GM11168 (cell line): Measurements from ENCODE around the gene PARP8.
"Not testable (repeated sequence)": the region's sequence is repeated elsewhere in the genome, so short reads cannot be mapped to it uniquely, and the experiment has no call there.

ENCODE experiments used
- in situ Hi-C: fragments of 300-500 bp; cut with MboI; formaldehyde crosslinking; loops from one replicate; pipeline ENCODE4 v1.12.0; 2022; ENCODE audit warnings: low sequenced_read_pairs; ENCODE audit not compliant: unreplicated experiment

Gene PARP8

DNA sequence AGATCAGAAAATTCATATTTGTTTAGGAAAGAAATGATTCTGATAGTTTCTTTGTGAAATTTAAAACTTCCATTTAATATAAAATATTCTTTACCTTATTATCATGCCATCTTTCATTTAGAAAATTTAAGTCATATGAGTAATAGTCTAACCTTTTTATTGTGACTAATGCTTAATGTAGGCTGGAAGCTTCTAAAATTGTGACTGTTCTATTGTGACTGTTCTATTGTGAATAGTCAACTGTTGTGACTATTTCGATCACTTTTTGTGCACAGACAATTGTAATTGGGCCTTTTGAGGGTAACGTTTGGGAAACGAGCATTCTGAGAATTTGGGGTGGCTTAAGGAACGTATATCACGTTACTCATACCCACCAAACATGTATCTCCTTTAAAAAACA lies 100.0 kb downstream of the PARP8 start:
- in situ Hi-C loops: loop anchor here (25.0 kb wide), 1 partner anchor 204 kb away; no protein-coding TSS in a partner anchor

GRCh38 chr5:50766967-50767366 lies 100.5 kb downstream of the PARP8 start:
- in situ Hi-C loops: loop anchor here (25.0 kb wide), 1 partner anchor 205 kb away; no protein-coding TSS in a partner anchor

- in situ Hi-C loops: loop anchor here (25.0 kb wide), 1 partner anchor 205 kb away; no protein-coding TSS in a partner anchor
Measured at GRCh38 chr5:50767588-50767987, 101.2 kb downstream of the PARP8 start.

DNA sequence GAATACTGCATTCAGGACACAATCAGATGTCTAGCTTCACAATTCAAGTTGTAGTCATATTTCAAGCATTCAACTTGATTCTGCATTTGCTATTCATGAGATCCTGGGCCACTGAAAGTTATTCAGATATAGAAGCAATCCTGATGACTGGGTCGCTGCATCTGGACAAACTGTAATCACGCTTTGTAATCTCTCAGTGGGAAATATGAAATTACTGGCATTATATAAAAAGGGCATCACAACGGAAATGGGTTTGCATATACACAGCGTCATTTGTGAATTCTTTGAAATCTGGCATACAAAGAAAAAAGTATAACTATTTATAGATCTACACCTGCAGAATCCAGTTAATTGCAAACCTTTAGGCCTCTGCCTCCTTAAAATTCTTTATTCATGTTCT lies 102.2 kb downstream of the PARP8 start:
- in situ Hi-C loops: loop anchor here (25.0 kb wide), 1 partner anchor 206 kb away; no protein-coding TSS in a partner anchor

DNA sequence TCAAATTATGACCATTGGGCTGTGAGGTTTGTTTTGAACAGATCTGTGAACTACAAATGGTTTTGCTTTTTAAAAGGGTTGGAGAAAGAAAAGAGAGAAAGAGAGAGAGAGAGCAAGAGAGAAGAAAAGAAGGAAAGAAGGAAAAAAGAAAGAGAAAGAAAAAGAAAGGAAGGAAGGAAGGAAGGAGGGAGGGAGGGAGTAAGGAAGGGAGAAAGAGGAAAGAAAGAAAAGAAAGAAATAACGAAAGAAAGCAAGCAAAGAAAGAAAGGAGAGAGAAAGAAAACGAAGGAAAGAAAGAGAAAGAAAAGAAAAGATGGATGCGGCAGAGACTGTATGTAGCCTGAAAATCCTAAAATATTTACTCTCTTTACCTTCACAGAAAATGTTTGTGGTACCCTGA lies 104.0 kb downstream of the PARP8 start:
- in situ Hi-C loops: loop anchor here (25.0 kb wide), 1 partner anchor 208 kb away; no protein-coding TSS in a partner anchor

DNA sequence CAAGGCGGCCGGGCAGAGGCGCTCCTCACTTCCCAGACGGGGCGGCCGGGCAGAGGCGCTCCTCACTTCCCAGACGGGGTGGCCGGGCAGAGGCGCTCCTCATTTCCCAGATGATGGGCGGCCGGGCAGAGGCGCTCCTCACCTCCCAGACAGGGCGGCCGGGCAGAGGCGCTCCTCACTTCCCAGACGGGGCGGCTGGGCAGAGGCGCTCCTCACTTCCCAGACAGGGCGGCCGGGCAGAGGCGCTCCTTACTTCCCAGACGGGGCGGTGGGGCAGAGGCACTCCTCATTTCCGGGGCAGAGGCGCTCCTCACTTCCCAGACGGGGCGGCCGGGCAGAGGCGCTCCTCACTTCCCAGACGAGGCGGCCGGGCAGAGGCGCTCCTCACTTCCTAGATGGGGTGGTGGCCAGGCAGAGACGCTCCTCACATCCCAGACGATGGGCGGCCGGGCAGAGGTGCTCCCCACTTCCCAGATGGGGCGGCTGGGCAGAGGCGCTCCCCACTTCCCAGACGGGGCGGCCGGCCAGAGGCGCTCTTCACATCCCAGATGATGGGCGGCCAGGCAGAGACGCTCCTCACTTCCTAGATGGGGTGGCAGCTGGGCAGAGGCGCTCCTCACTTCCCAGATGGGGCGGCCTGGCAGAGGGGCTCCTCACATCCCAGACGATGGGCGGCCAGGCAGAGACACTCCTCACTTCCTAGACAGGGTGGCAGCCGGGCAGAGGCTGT lies 108.2 kb downstream of the PARP8 start:
- in situ Hi-C loops: loop anchor here (25.0 kb wide), 1 partner anchor 212 kb away; no protein-coding TSS in a partner anchor

GRCh38 chr5:50786073-50786472 lies 119.6 kb downstream of the PARP8 start:
- in situ Hi-C loops: no loop called here

- in situ Hi-C loops: no loop called here
Measured at GRCh38 chr5:50791813-50792212, 125.4 kb downstream of the PARP8 start.

GRCh38 chr5:50792843-50793242 lies 126.4 kb downstream of the PARP8 start:
- in situ Hi-C loops: no loop called here

- in situ Hi-C loops: no loop called here
Measured at GRCh38 chr5:50794812-50795211, 128.4 kb downstream of the PARP8 start.

DNA sequence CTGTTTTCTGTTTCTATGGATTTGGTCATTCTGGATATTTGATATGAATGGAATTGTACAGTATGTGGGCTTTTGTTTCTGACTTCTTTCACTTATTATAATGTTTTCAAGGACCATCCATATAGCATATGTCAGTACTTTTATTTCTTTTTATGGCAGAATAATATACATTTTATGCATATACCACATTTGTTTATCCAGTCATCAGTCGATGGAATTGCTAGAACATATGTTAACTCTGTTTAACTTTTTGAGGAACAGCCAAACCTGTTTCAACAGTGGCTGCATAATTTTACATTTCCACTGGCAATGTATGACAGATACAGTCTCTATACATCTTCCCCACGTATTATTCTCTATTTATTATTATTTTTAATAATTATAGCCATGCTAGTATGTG lies 131.6 kb downstream of the PARP8 start:
- in situ Hi-C loops: no loop called here

DNA sequence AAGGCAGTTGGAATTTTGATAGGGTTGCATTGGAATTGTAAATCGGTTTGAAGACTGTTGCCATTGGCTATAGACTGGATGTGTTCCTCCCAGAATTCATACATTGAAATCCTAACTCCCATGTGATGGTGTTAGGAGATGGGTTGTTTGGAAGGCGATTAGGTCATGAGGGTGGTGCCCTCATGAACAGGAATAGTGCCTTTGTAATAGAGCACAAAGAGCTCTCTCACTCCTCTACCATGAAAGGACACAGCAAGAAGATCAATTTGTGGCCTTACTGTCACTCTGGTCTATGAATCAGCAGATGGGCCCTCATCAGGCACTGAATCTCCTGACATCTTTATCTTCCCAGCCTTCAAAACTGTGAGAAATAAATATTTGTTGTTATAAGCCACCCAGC lies 133.2 kb downstream of the PARP8 start:
- in situ Hi-C loops: no loop called here

DNA sequence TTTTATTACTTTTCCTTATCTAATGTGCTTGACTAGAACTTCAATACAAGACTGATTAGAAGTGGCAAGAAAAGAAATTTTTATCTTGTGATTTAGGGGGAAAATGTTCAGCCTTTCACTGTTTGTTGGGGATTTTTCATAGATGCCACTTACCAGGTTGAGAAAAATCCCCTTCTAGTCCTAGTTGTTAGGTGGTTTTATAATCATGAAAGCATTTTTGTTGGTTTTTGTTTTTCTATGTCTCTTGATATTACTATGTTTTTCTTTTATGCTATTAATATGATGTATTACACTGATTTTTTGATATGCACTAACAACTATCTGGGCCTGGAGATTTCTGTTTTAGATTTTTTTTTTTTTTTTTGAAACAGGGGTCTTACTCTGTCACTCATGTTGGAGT lies 134.0 kb downstream of the PARP8 start:
- in situ Hi-C loops: no loop called here

GRCh38 chr5:50807661-50808060 lies 141.2 kb downstream of the PARP8 start:
- in situ Hi-C loops: no loop called here

DNA sequence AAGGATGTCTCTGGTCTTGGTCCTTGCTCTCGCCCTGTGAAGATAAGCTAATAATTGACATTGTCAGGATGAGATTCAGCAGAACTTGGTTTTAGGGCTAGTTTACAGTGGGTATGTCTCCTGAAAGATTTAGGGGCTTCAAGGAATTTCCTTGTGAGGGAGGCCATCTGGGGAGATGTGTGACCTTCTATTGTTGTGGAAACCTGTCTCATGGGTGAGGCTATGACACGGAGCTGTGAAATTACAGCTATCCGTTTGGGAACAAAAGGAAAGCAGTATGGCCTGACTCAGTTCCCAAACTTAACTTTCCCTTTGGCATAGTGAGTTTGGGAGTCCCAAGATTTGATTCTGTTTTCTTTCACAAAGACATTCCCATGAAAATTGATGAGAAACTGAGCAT lies 142.0 kb downstream of the PARP8 start:
- in situ Hi-C loops: no loop called here

DNA sequence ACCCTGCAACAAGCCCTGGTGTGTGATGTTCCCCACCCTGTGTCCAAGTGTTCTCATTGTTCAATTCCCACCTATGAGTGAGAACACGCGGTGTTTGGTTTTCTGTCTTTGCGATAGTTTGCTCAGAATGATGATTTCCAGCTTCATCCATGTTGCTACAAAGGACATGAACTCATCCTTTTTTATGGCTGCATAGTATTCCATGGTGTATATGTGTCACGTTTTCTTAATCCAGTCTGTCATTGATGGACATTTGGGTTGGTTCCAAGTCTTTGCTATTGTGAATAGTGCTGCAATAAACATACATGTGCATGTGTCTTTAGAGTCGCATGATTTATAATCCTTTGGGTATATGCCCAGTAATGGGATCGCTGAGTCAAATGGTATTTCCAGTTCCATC lies 145.3 kb downstream of the PARP8 start:
- in situ Hi-C loops: not testable (repeated sequence)

- in situ Hi-C loops: no loop called here
Measured at GRCh38 chr5:50813691-50814090, 147.3 kb downstream of the PARP8 start.

DNA sequence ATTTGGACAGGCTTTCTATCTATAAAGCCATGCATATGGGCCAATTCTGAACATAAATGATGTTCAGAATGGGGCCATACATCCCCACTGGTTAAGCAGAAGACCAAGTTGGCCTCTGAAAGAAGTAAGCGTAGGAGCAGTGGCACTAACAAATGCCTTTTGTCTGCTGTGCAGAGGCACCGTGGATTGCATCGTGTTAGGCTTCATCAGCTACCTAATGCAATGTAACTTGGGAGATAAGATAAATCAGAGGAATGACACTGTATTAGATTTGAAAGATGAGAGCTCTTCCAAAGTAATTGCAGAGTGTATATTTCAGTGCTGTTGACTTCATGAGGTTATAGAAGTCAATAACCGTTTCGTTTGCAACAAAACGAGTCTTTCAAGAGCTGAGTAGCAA lies 148.1 kb downstream of the PARP8 start:
- in situ Hi-C loops: no loop called here

GRCh38 chr5:50822046-50822445 lies 155.6 kb downstream of the PARP8 start:
- in situ Hi-C loops: no loop called here

GRCh38 chr5:50822761-50823160 lies 156.3 kb downstream of the PARP8 start:
- in situ Hi-C loops: no loop called here

- in situ Hi-C loops: no loop called here
Measured at GRCh38 chr5:50823568-50823967, 157.1 kb downstream of the PARP8 start.

GRCh38 chr5:50824109-50824508 lies 157.7 kb downstream of the PARP8 start:
- in situ Hi-C loops: no loop called here
